Panc1 (cell line): ENCODE data around the gene MRPL9. TPM values are rescaled to one million over a fixed set of nuclear protein-coding genes. Genes with fewer than 3 reads are reported as not detected.
"Not testable (repeated sequence)": the region's sequence is repeated elsewhere in the genome, so short reads cannot be mapped to it uniquely, and the experiment has no call there.

Source experiments
- ATAC-seq: fragments of 200-7000 bp; cut with Tn5 transposase; 2 replicates; pipeline ENCODE4 v1.9.1; 2020; ENCODE audit warnings: mild to moderate bottlenecking, moderate library complexity
- BruUV-seq: library from RNA; stranded (reverse); fragments of 400-500 nt; replicated peaks from 2 replicates; lab custom pipeline; 2021; lab: Mats Ljungman, UMichigan
- CTCF ChIA-PET: fragments of 300-600 bp; sonication (Branson Sonifier 250); formaldehyde crosslinking; loops from one replicate; lab custom pipeline; 2022; ENCODE audit warnings: antibody characterized with exemption; lab: Charles Lee
- POLR2A ChIA-PET: fragments of 300-600 bp; sonication (Branson Sonifier 250); formaldehyde crosslinking; loops from one replicate; lab custom pipeline; 2022; ENCODE audit warnings: antibody characterized with exemption; lab: Charles Lee
- DNase-seq: peaks from one replicate; pipeline ENCODE4 v3.0.0-alpha.2; 2010; ENCODE audit warnings: low read depth, low spot score
- H3K27ac ChIP-seq: 2 replicates; pipeline ENCODE4 v1.5.1; 2011; ENCODE audit warnings: mild to moderate bottlenecking, low read length, inconsistent platforms
- H3K27me3 ChIP-seq: fragments of 200-500 bp; sonication (Bioruptor generic); 2 replicates; pipeline ENCODE4 v1.6.0; 2014; ENCODE audit warnings: low read length, inconsistent platforms; ENCODE audit not compliant: control insufficient read depth, insufficient read depth
- H3K36me3 ChIP-seq: fragments of 200-500 bp; sonication (Bioruptor generic); 2 replicates; pipeline ENCODE4 v1.5.1; 2014; ENCODE audit warnings: inconsistent platforms, mild to moderate bottlenecking, low read length, moderate library complexity; ENCODE audit not compliant: control insufficient read depth, insufficient read depth
- H3K4me1 ChIP-seq: 2 replicates; pipeline ENCODE4 v1.5.1; 2011; ENCODE audit warnings: inconsistent platforms, mild to moderate bottlenecking, low read length, moderate library complexity; ENCODE audit not compliant: control insufficient read depth, insufficient read depth
- H3K4me3 ChIP-seq, 2 experiments: 2 replicates each; pipeline ENCODE4 v1.5.1; 2011 to 2012; ENCODE audit warnings: low read depth in 2 of 2, low read length in 2 of 2, mild to moderate bottlenecking in 2 of 2, inconsistent platforms in 1 of 2, moderate library complexity in 1 of 2
- H3K9me3 ChIP-seq: fragments of 200-500 bp; sonication (Bioruptor generic); 2 replicates; pipeline ENCODE4 v1.5.1; 2014; ENCODE audit warnings: low read depth, mild to moderate bottlenecking, inconsistent platforms, low read length, moderate library complexity; ENCODE audit not compliant: control insufficient read depth, insufficient read depth
- CTCF ChIP-seq: fragments of 450-650 bp; IDR thresholded peaks from 2 replicates; pipeline ENCODE4 v1.5.1; 2017; ENCODE audit warnings: mild to moderate bottlenecking
- POLR2AphosphoS5 ChIP-seq: IDR thresholded peaks from 2 replicates; pipeline ENCODE4 v1.6.1; 2012; ENCODE audit warnings: mild to moderate bottlenecking, low read depth, low read length, moderate library complexity
- REST ChIP-seq, 2 experiments: IDR thresholded peaks; 2 replicates each; pipeline ENCODE4 v1.6.1; 2011 to 2012; ENCODE audit warnings: low read depth in 2 of 2, control low read depth in 1 of 2, low read length in 1 of 2, mild to moderate bottlenecking in 1 of 2, moderate library complexity in 1 of 2; ENCODE audit not compliant: insufficient read depth in 1 of 2
- SIN3A ChIP-seq: IDR thresholded peaks from 2 replicates; pipeline ENCODE4 v1.6.1; 2012; ENCODE audit warnings: low read depth, mild to moderate bottlenecking, low read length, moderate library complexity, borderline replicate concordance; ENCODE audit not compliant: insufficient read depth
- TCF7L2 ChIP-seq: IDR thresholded peaks from 2 replicates; pipeline ENCODE4 v1.6.1; 2011; ENCODE audit warnings: mild to moderate bottlenecking, low read depth, low read length, inconsistent platforms
- in situ Hi-C: cut with HindIII; loops from 2 replicates; pipeline ENCODE4 v1.10.0; 2016; ENCODE audit warnings: low sequenced_read_pairs, low pct_unique_long_range_greater_than_20kb
- intact Hi-C: fragments of 100-400 bp; cut with micrococcal nuclease; formaldehyde crosslinking; loops from one replicate; pipeline ENCODE4 v1.10.0; 2022; ENCODE audit not compliant: unreplicated experiment
- total RNA-seq: library from RNA; stranded (reverse); gene quantifications from one replicate; pipeline ENCODE4 v1.2.1, GENCODE V29; 2021; ENCODE audit not compliant: unreplicated experiment

Gene MRPL9
- total RNA-seq, 1 experiment from 2014 or later: 98.3 TPM

DNA sequence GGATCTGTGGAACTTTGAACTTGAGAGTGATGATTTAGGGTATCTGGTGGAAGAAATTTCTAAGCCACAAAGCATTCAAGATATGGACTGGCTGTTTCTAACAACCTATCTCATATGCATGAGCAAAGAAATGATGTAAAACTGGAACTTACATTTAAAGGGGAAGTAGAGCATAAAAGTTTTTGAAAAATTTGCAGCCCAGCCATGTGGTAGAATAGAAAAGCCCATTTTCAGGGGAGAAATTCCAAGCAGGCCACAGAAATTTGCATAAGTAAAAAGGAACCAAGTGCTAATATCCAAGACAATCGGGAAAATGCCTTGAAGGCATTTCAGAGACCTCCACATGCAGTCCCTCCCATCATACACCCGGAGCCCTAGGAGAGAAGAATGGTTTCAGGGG is 26.3 kb downstream of the MRPL9 start:
- TF ChIP-seq TCF7L2: no peak
- no peak for TF ChIP-seq CTCF
- no peak for TF ChIP-seq REST (IDR thresholded peaks at IDR 0.05; ENCODE audit: insufficient read depth in 1 of 2, low read depth in 2 of 2, low read length in 1 of 2)
- H3K9me3 ChIP-seq: no peaks in the 10 kb centered on the region
- H3K4me3 ChIP-seq: no peak overlapping the region
- in situ Hi-C loops: no loop called here
- ChIA-PET CTCF (no interaction called here), POLR2A (no interaction called here)
- intact Hi-C loops: loop anchor here (5.0 kb wide), 2 partner anchors 145 to 295 kb away; no protein-coding TSS in a partner anchor
- H3K4me1 ChIP-seq: no peaks in the 10 kb centered on the region
- no peak overlapping the region for H3K27ac ChIP-seq
- DNase-seq: no peak
- no peaks in the 10 kb centered on the region for H3K36me3 ChIP-seq
- ATAC-seq: no peak
- H3K27me3 ChIP-seq: no peaks in the 10 kb centered on the region
- BruUV-seq: no TSS peak

- H3K27ac ChIP-seq, POLR2A ChIA-PET, ATAC-seq, H3K27me3 ChIP-seq, in situ Hi-C loops, BruUV-seq, H3K9me3 ChIP-seq, H3K36me3 ChIP-seq, intact Hi-C loops, DNase-seq, H3K4me3 ChIP-seq, H3K4me1 ChIP-seq: not testable (repeated sequence)
- CTCF ChIA-PET: interaction anchor here (0.6 to 1.2 kb wide), 5 partner anchors 103 to 300 kb away, joined by 3 to 9 read pairs (median 4); partner anchors contain the start of gene CGN
Measured at GRCh38 chr1:151733995-151734394, 29.3 kb downstream of the MRPL9 start.

GRCh38 chr1:151733126-151733525 is 30.2 kb downstream of the MRPL9 start:
- in situ Hi-C loops: no loop called here
- Histone ChIP-seq H3K27ac (no peak overlapping the region), H3K4me1 (no peaks in the 10 kb centered on the region), H3K9me3 (no peaks in the 10 kb centered on the region), H3K4me3 (no peak overlapping the region), H3K27me3 (no peaks in the 10 kb centered on the region), H3K36me3 (no peaks in the 10 kb centered on the region)
- no peak for TF ChIP-seq SIN3A
- TF ChIP-seq CTCF: no peak
- TF ChIP-seq REST (IDR thresholded peaks at IDR 0.05; ENCODE audit: insufficient read depth in 1 of 2, low read depth in 2 of 2, low read length in 1 of 2): no peak
- no peak for TF ChIP-seq POLR2AphosphoS5
- TF ChIP-seq TCF7L2: no peak
- DNase-seq (no peak), ATAC-seq (no peak)
- ChIA-PET POLR2A (no interaction called here), CTCF (interaction anchor here (0.6 kb wide), 1 partner anchor 301 kb away, joined by 3 read pairs; no protein-coding TSS in a partner anchor)
- BruUV-seq: no TSS peak
- intact Hi-C loops: no loop called here
